ENCODE data around the gene MRPL58.
"Not testable (repeated sequence)": the region's sequence is repeated elsewhere in the genome, so short reads cannot be mapped to it uniquely, and the experiment has no call there.

MRPL58 gene

DNA sequence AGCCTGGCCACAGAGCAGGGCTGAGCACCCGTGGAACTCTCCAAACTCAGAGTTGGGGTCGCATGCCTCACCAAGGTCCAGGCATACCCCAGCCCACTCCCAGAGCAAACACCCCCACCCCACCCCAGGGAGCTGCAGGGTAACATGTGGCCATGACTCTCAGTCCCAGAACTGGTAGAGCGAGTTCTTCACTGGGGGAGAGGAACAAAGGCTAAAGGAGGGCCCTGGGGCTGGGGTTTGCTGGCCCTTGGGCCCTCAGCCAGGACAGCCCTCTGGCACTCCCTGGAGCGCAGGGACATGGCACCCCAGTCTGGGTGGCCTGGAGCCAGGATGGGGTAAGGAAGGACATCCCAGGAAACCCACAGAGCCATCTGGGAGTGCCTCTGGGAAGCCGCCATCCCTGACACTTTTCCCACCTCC, 44.1 kb upstream of the MRPL58 start:
- Histone ChIP-seq H3K4me3 (ENCODE audit: low read depth, low read length) (no peak overlapping the region), H3K36me3 (ENCODE audit: control insufficient read depth, insufficient read depth, low read length) (no peaks in the 10 kb centered on the region), H3K9me3 (ENCODE audit: control insufficient read depth, low read length) (no peaks in the 10 kb centered on the region), H3K4me2 (ENCODE audit: low read length) (no peak overlapping the region), H3K27ac (no peak overlapping the region), H3K9ac (no peak overlapping the region), H3K4me1 (peaks cover 3% of the 10 kb centered on the region), H3K27me3 (ENCODE audit: control insufficient read depth, insufficient read depth, low read length) (no peaks in the 10 kb centered on the region), H2AFZ (no peak overlapping the region), H3K79me2 (peaks cover 6% of the 10 kb centered on the region)
- TF ChIP-seq, protein P1, sequence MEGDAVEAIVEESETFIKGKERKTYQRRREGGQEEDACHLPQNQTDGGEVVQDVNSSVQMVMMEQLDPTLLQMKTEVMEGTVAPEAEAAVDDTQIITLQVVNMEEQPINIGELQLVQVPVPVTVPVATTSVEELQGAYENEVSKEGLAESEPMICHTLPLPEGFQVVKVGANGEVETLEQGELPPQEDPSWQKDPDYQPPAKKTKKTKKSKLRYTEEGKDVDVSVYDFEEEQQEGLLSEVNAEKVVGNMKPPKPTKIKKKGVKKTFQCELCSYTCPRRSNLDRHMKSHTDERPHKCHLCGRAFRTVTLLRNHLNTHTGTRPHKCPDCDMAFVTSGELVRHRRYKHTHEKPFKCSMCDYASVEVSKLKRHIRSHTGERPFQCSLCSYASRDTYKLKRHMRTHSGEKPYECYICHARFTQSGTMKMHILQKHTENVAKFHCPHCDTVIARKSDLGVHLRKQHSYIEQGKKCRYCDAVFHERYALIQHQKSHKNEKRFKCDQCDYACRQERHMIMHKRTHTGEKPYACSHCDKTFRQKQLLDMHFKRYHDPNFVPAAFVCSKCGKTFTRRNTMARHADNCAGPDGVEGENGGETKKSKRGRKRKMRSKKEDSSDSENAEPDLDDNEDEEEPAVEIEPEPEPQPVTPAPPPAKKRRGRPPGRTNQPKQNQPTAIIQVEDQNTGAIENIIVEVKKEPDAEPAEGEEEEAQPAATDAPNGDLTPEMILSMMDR (IDR thresholded peaks at IDR 0.05), result no peak

DNA sequence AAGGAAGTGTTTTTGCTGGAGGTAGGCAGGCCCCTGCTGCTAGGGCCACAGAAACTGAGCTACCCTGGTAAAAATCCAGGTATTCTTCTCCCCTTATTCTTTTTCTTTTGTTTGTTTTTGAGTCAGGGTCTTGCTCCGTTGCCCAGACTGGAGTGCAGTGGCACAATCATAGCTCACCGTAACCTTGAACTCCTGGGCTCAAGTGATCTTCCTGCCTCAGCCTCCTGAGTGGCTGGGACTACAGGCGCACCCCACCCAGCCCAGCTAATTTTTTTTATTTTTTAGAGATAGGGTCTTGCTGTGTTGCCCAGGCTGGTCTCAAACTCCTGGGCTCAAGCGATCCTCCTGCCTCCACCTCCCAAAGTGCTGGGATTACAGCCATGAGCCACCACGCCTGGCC, 43.0 kb upstream of the MRPL58 start:
- H3K9ac ChIP-seq, H2AFZ ChIP-seq, H3K4me1 ChIP-seq: not testable (repeated sequence)

DNA sequence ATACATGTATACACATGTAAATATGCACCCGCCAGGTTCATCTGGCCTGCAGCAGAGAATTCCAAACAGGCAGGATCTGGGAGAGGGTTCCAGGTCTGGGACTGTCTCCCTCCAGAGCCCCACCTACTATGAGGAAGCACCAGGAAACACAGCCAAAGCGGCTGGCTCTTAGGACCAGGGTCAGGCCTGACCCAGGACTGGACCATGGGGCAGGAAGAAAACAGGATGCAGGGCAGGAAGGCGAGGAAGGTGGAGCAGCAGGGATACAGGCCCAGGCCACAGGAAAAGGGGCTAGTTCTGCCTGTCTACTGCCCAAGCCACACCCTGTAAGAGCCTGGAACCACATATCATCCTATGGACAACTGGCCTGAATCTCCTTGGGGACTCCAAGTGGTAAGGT, 42.1 kb upstream of the MRPL58 start:
- Histone ChIP-seq H3K79me2 (peaks cover 6% of the 10 kb centered on the region), H3K9ac (no peak overlapping the region), H3K4me3 (ENCODE audit: low read depth, low read length) (peak overlapping the region; percentile 33), H2AFZ (no peak overlapping the region), H3K36me3 (ENCODE audit: control insufficient read depth, insufficient read depth, low read length) (no peaks in the 10 kb centered on the region), H3K4me1 (peaks cover 3% of the 10 kb centered on the region), H3K4me2 (ENCODE audit: low read length) (peak overlapping the region; percentile 22), H3K27ac (no peak overlapping the region), H3K27me3 (ENCODE audit: control insufficient read depth, insufficient read depth, low read length) (no peaks in the 10 kb centered on the region), H3K9me3 (ENCODE audit: control insufficient read depth, low read length) (no peaks in the 10 kb centered on the region)
- TF ChIP-seq, protein P1 (IDR thresholded peaks at IDR 0.05), result no peak

More for the DNA sequence above, 43.0 kb upstream of the MRPL58 start:
- not testable (repeated sequence) for H3K27me3 ChIP-seq (ENCODE audit: control insufficient read depth, insufficient read depth, low read length); H3K79me2 ChIP-seq; H3K4me2 ChIP-seq (ENCODE audit: low read length); H3K27ac ChIP-seq; H3K4me3 ChIP-seq (ENCODE audit: low read depth, low read length); H3K36me3 ChIP-seq (ENCODE audit: control insufficient read depth, insufficient read depth, low read length); H3K9me3 ChIP-seq (ENCODE audit: control insufficient read depth, low read length)

DNA sequence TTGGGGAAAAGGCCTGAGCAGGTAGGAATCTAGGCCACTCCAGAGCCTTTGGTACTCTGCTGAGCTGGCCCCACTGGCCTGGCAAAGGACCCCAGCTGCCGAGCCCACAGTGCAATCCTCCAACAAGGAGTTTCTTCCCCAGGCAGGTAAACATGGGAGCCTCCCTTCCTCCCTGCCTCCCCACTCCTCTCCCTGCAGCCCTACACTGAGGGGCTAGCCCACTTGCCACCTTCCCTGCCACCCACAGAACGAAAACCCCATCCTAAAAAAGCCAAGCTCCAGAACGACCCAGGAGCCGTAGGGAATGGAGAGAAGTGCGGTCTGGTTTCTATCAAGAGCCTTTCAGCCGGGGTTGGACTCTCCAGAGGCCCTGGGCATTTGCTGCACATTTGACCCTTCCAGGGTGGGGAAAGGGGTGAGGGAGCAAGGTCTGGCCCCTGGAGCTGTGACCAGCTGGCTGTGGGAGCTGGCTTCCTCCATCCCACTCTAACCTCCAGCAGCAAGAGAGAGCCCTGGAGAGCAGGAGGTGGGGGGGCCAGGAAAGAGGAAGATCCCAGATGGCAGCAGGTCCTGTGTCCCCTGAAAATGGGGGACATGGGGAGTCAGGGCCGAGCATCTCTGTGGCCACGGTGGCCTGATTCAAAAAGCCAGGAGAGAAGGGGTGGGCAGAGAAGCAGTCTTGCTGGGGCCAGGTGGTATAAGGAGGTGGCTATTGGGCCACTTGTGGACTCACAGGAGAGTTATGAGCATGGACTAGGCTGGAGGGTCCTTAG, 41.2 kb upstream of the MRPL58 start:
- TF ChIP-seq, protein P1 (IDR thresholded peaks at IDR 0.05), result no peak
- Histone ChIP-seq H3K9me3 (ENCODE audit: control insufficient read depth, low read length) (no peaks in the 10 kb centered on the region), H3K4me3 (ENCODE audit: low read depth, low read length) (peak overlapping the region; percentile 68), H3K4me1 (peaks cover 3% of the 10 kb centered on the region), H3K79me2 (peaks cover 6% of the 10 kb centered on the region), H3K36me3 (ENCODE audit: control insufficient read depth, insufficient read depth, low read length) (no peaks in the 10 kb centered on the region), H3K27ac (no peak overlapping the region), H3K4me2 (ENCODE audit: low read length) (peak overlapping the region; percentile 88), H3K27me3 (ENCODE audit: control insufficient read depth, insufficient read depth, low read length) (no peaks in the 10 kb centered on the region), H3K9ac (no peak overlapping the region), H2AFZ (peak overlapping the region; percentile 93)

DNA sequence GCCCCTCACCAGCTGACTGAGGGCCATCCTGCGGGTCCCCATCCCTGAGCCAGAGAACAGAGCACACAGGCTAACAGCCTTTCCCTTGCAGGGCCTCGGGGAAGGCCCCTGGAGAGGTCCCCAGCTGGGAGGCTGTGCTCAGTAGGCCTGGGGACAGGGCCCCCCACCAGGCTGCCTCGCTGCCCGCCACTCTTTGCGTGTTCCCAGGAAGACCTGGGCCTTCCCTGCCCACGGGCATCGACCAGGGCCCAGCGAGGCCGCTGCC, 40.7 kb upstream of the MRPL58 start:
- H3K9ac ChIP-seq, result no peak overlapping the region
- no peaks in the 10 kb centered on the region for H3K36me3 ChIP-seq (ENCODE audit: control insufficient read depth, insufficient read depth, low read length)
- H3K4me1 ChIP-seq, result peaks cover 3% of the 10 kb centered on the region
- peak overlapping the region; percentile 93 for H2AFZ ChIP-seq
- peak overlapping the region; percentile 88 for H3K4me2 ChIP-seq (ENCODE audit: low read length)
- H3K4me3 ChIP-seq (ENCODE audit: low read depth, low read length), result peak overlapping the region; percentile 68
- H3K27ac ChIP-seq, result peak overlapping the region; percentile 15
- H3K27me3 ChIP-seq (ENCODE audit: control insufficient read depth, insufficient read depth, low read length), result no peaks in the 10 kb centered on the region
- H3K9me3 ChIP-seq (ENCODE audit: control insufficient read depth, low read length), result no peaks in the 10 kb centered on the region
- peaks cover 6% of the 10 kb centered on the region for H3K79me2 ChIP-seq
- TF ChIP-seq, protein P1 (IDR thresholded peaks at IDR 0.05), result no peak
